ENCODE results near the gene ARHGEF12.

DNA sequence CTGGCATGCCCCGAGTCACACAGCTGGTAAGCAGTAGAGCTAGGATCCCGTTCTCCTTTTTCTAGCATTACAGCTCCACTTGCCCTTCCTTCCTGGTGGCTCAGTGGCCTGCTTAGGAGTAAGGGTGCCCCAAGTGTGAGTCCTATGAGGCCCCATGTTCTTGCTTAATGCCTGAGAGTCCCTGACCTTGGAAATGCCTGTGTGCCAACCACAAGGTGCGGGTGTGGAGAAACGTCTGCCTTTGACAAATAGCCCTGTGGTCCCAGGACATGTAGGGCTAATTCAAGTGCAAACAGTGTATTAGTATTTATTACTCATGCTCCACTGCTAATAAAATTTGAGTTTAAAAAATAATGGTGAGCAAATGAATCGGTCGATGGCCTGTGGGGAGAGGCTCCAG, 193.7 kb downstream of the ARHGEF12 start:
- TF ChIP-seq, protein P1, sequence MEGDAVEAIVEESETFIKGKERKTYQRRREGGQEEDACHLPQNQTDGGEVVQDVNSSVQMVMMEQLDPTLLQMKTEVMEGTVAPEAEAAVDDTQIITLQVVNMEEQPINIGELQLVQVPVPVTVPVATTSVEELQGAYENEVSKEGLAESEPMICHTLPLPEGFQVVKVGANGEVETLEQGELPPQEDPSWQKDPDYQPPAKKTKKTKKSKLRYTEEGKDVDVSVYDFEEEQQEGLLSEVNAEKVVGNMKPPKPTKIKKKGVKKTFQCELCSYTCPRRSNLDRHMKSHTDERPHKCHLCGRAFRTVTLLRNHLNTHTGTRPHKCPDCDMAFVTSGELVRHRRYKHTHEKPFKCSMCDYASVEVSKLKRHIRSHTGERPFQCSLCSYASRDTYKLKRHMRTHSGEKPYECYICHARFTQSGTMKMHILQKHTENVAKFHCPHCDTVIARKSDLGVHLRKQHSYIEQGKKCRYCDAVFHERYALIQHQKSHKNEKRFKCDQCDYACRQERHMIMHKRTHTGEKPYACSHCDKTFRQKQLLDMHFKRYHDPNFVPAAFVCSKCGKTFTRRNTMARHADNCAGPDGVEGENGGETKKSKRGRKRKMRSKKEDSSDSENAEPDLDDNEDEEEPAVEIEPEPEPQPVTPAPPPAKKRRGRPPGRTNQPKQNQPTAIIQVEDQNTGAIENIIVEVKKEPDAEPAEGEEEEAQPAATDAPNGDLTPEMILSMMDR (IDR thresholded peaks at IDR 0.05), result no peak
- TF ChIP-seq ZFX (IDR thresholded peaks at IDR 0.05; ENCODE audit: borderline replicate concordance), result no peak

Measured in 22Rv1 (cell line).